Measurements from ENCODE around the gene SUMO1. TPM values are rescaled to one million over a fixed set of nuclear protein-coding genes. Genes with fewer than 3 reads are reported as not detected.

SUMO1 gene
- total RNA-seq, 1 donor from 2014 or later, result 157 TPM

DNA sequence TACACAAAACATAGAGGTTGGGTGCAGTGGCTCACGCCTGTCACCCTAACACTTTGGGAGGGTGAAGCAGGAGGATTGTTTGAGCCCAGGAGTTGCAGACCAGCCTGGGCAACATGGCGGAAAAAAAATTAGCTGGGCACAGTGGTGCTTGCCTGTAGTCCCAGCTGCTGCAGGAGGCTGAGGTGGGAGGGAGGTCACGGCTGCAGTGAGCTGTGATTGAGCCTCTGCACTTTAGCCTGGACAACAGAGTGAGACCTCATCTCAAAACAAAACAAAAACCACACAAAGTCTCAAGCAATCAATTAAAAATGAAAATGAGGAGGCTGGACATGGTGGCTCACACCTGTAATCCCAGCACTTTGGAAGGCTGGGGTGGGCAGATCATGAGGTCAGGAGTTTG is 32.1 kb upstream of the SUMO1 start:
- FAIRE-seq (no peak), DNase-seq (ENCODE audit: low read depth) (no peak)
- H3K79me2 ChIP-seq (ENCODE audit: insufficient read depth, low read length), result peaks cover 100% of the 10 kb centered on the region
- no peaks in the 10 kb centered on the region for H3K36me3 Mint-ChIP-seq (ENCODE audit: low read depth, unreplicated experiment)
- no peak overlapping the region for H2AFZ ChIP-seq (ENCODE audit: low read depth, low read length)
- peaks cover 92% of the 10 kb centered on the region for H4K20me1 ChIP-seq (ENCODE audit: insufficient read depth, low read length)
- no peak overlapping the region for H3K27ac Mint-ChIP-seq (ENCODE audit: unreplicated experiment)
- H3K4me1 ChIP-seq (ENCODE audit: insufficient read depth, low read length), result peaks cover 9% of the 10 kb centered on the region
- no peaks in the 10 kb centered on the region for H3K27me3 ChIP-seq (ENCODE audit: insufficient read depth, low read length)
- H3K9me3 Mint-ChIP-seq (ENCODE audit: unreplicated experiment), result no peaks in the 10 kb centered on the region
- TF ChIP-seq, protein P1, sequence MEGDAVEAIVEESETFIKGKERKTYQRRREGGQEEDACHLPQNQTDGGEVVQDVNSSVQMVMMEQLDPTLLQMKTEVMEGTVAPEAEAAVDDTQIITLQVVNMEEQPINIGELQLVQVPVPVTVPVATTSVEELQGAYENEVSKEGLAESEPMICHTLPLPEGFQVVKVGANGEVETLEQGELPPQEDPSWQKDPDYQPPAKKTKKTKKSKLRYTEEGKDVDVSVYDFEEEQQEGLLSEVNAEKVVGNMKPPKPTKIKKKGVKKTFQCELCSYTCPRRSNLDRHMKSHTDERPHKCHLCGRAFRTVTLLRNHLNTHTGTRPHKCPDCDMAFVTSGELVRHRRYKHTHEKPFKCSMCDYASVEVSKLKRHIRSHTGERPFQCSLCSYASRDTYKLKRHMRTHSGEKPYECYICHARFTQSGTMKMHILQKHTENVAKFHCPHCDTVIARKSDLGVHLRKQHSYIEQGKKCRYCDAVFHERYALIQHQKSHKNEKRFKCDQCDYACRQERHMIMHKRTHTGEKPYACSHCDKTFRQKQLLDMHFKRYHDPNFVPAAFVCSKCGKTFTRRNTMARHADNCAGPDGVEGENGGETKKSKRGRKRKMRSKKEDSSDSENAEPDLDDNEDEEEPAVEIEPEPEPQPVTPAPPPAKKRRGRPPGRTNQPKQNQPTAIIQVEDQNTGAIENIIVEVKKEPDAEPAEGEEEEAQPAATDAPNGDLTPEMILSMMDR (IDR thresholded peaks at IDR 0.05; ENCODE audit: insufficient read depth, low read depth, low read length), result no peak
- no peak for TF ChIP-seq EZH2 (IDR thresholded peaks at IDR 0.05; ENCODE audit: insufficient read depth, low read length)
- H3K27me3 Mint-ChIP-seq (ENCODE audit: low read depth, unreplicated experiment), result no peaks in the 10 kb centered on the region
- H3K9ac ChIP-seq (ENCODE audit: low read length), result no peak overlapping the region
- no peak overlapping the region for H3K4me2 ChIP-seq (ENCODE audit: low read length)
- H3K9me3 ChIP-seq (ENCODE audit: insufficient read depth, low read depth, low read length), result no peaks in the 10 kb centered on the region
- no peak overlapping the region for H3K4me3 ChIP-seq (ENCODE audit: insufficient read depth, low read depth, low read length)
- no peak overlapping the region for H3K27ac ChIP-seq (ENCODE audit: low read depth, low read length)
- H3K4me3 Mint-ChIP-seq (ENCODE audit: unreplicated experiment), result peak overlapping the region; percentile 40
- H3K36me3 ChIP-seq (ENCODE audit: insufficient read depth, low read length), result peaks cover 4% of the 10 kb centered on the region
- H3K4me1 Mint-ChIP-seq (ENCODE audit: low read depth, unreplicated experiment), result peaks cover 11% of the 10 kb centered on the region

DNA sequence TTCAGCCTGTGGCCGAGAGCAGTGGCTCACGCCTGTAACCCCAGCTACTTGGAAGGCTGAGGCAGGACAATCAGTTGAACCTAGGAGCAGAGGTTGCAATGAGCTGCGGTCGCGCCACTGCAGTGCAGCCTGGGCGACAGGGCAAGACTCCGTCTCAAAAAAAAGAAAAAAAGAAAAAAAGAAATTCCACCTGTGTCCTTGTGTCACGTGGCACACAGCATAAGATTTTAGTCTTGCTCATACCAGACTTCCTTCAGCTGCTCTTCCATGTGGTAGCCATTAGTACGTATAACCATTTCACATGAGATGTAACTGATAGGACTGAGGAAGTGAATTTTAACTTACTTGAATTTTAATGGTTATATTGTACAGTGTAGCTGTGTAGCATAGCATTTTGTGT is 31.2 kb upstream of the SUMO1 start:
- Mint-ChIP-seq H3K36me3 (ENCODE audit: low read depth, unreplicated experiment) (no peaks in the 10 kb centered on the region), H3K27me3 (ENCODE audit: low read depth, unreplicated experiment) (no peaks in the 10 kb centered on the region), H3K9me3 (ENCODE audit: unreplicated experiment) (no peaks in the 10 kb centered on the region), H3K4me1 (ENCODE audit: low read depth, unreplicated experiment) (peaks cover 11% of the 10 kb centered on the region), H3K4me3 (ENCODE audit: unreplicated experiment) (peak overlapping the region; percentile 35), H3K27ac (ENCODE audit: unreplicated experiment) (no peak overlapping the region)
- H3K4me3 ChIP-seq (ENCODE audit: insufficient read depth, low read depth, low read length), result no peak overlapping the region
- H2AFZ ChIP-seq (ENCODE audit: low read depth, low read length), result no peak overlapping the region
- no peaks in the 10 kb centered on the region for H3K27me3 ChIP-seq (ENCODE audit: insufficient read depth, low read length)
- H3K79me2 ChIP-seq (ENCODE audit: insufficient read depth, low read length), result peaks cover 91% of the 10 kb centered on the region
- FAIRE-seq, result no peak
- TF ChIP-seq, protein P1 (IDR thresholded peaks at IDR 0.05; ENCODE audit: insufficient read depth, low read depth, low read length), result no peak
- no peak for TF ChIP-seq EZH2 (IDR thresholded peaks at IDR 0.05; ENCODE audit: insufficient read depth, low read length)
- H4K20me1 ChIP-seq (ENCODE audit: insufficient read depth, low read length), result peaks cover 83% of the 10 kb centered on the region
- DNase-seq (ENCODE audit: low read depth), result no peak
- no peaks in the 10 kb centered on the region for H3K36me3 ChIP-seq (ENCODE audit: insufficient read depth, low read length)
- no peaks in the 10 kb centered on the region for H3K9me3 ChIP-seq (ENCODE audit: insufficient read depth, low read depth, low read length)
- H3K9ac ChIP-seq (ENCODE audit: low read length), result no peak overlapping the region
- peaks cover 9% of the 10 kb centered on the region for H3K4me1 ChIP-seq (ENCODE audit: insufficient read depth, low read length)
- H3K27ac ChIP-seq (ENCODE audit: low read depth, low read length), result no peak overlapping the region
- peak overlapping the region; percentile 37 for H3K4me2 ChIP-seq (ENCODE audit: low read length)

DNA sequence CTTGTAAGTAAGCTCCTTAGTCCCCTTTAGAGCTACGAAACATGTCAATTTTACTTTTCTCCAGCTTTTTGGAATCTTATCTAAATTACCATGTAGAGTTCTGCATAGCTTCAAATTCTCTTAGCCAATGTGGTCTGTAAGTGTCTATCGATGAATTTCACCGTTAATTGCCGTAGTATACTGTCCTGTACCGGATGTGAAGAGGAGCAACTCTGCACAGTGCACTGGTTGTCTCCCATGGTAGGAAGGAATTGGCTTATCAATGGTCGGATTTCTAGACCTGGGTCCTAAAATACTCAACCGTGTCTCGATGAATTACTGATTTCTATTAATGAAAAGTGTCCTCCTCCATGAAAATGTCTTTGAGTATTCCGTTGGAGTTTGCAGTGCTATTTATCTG is 29.1 kb upstream of the SUMO1 start:
- no peak for DNase-seq (ENCODE audit: low read depth)
- H2AFZ ChIP-seq (ENCODE audit: low read depth, low read length), result no peak overlapping the region
- H3K9ac ChIP-seq (ENCODE audit: low read length), result peak overlapping the region; percentile 98
- peak overlapping the region; percentile 0 for H3K27ac ChIP-seq (ENCODE audit: low read depth, low read length)
- H3K4me3 Mint-ChIP-seq (ENCODE audit: unreplicated experiment), result no peak overlapping the region
- no peak for FAIRE-seq
- H3K27me3 Mint-ChIP-seq (ENCODE audit: low read depth, unreplicated experiment), result no peaks in the 10 kb centered on the region
- H3K4me1 Mint-ChIP-seq (ENCODE audit: low read depth, unreplicated experiment), result peaks cover 11% of the 10 kb centered on the region
- H3K79me2 ChIP-seq (ENCODE audit: insufficient read depth, low read length), result peaks cover 70% of the 10 kb centered on the region
- peak overlapping the region; percentile 99 for H3K4me3 ChIP-seq (ENCODE audit: insufficient read depth, low read depth, low read length)
- H3K4me2 ChIP-seq (ENCODE audit: low read length), result peak overlapping the region; percentile 90
- H3K36me3 ChIP-seq (ENCODE audit: insufficient read depth, low read length), result no peaks in the 10 kb centered on the region
- TF ChIP-seq, protein P1 (IDR thresholded peaks at IDR 0.05; ENCODE audit: insufficient read depth, low read depth, low read length), result no peak
- H4K20me1 ChIP-seq (ENCODE audit: insufficient read depth, low read length), result peaks cover 64% of the 10 kb centered on the region
- peaks cover 7% of the 10 kb centered on the region for H3K4me1 ChIP-seq (ENCODE audit: insufficient read depth, low read length)
- H3K36me3 Mint-ChIP-seq (ENCODE audit: low read depth, unreplicated experiment), result no peaks in the 10 kb centered on the region
- no peaks in the 10 kb centered on the region for H3K27me3 ChIP-seq (ENCODE audit: insufficient read depth, low read length)
- H3K9me3 Mint-ChIP-seq (ENCODE audit: unreplicated experiment), result no peaks in the 10 kb centered on the region
- no peak overlapping the region for H3K27ac Mint-ChIP-seq (ENCODE audit: unreplicated experiment)
- H3K9me3 ChIP-seq (ENCODE audit: insufficient read depth, low read depth, low read length), result no peaks in the 10 kb centered on the region

Measured in astrocyte (in vitro differentiated cells and primary cell).